Activated naive CD8-positive, alpha-beta T cell (primary cell): ENCODE measurements around the gene ATP8B3.
A peak's percentile ranks its signal among the peaks of the same experiment; 100 is the strongest.

ENCODE experiments used
- H3K27ac Mint-ChIP-seq: one replicate; pipeline ENCODE4 v1.8.0; 2021; ENCODE audit warnings: mixed read lengths
- H3K27me3 Mint-ChIP-seq: one replicate; pipeline ENCODE4 v1.8.0; 2021; ENCODE audit warnings: mixed read lengths
- H3K36me3 Mint-ChIP-seq: one replicate; pipeline ENCODE4 v1.8.0; 2021; ENCODE audit warnings: mixed read lengths
- H3K4me1 Mint-ChIP-seq: one replicate; pipeline ENCODE4 v1.8.0; 2021; ENCODE audit warnings: low read depth, mixed read lengths
- H3K4me3 Mint-ChIP-seq: one replicate; pipeline ENCODE4 v1.8.0; 2021; ENCODE audit warnings: mild to moderate bottlenecking, mixed read lengths
- H3K9me3 Mint-ChIP-seq: one replicate; pipeline ENCODE4 v1.8.0; 2021; ENCODE audit warnings: low read depth, mixed read lengths

Gene ATP8B3

GRCh38 chr19:1844513-1845124 lies 32.5 kb upstream of the ATP8B3 start:
- no peaks in the 10 kb centered on the region for H3K9me3 Mint-ChIP-seq
- peaks cover 59% of the 10 kb centered on the region for H3K4me1 Mint-ChIP-seq
- H3K4me3 Mint-ChIP-seq, result peak overlapping the region; percentile 23
- H3K36me3 Mint-ChIP-seq, result no peaks in the 10 kb centered on the region
- no peaks in the 10 kb centered on the region for H3K27me3 Mint-ChIP-seq
- H3K27ac Mint-ChIP-seq, result no peak overlapping the region

GRCh38 chr19:1843646-1844394 lies 31.7 kb upstream of the ATP8B3 start:
- H3K9me3 Mint-ChIP-seq, result no peaks in the 10 kb centered on the region
- H3K4me1 Mint-ChIP-seq, result peaks cover 54% of the 10 kb centered on the region

GRCh38 chr19:1843116-1843515 lies 31.0 kb upstream of the ATP8B3 start:
- H3K36me3 Mint-ChIP-seq, result no peaks in the 10 kb centered on the region
- no peak overlapping the region for H3K4me3 Mint-ChIP-seq
- peaks cover 52% of the 10 kb centered on the region for H3K4me1 Mint-ChIP-seq
- no peaks in the 10 kb centered on the region for H3K27me3 Mint-ChIP-seq
- H3K27ac Mint-ChIP-seq, result no peak overlapping the region
- H3K9me3 Mint-ChIP-seq, result no peaks in the 10 kb centered on the region

More at GRCh38 chr19:1843646-1844394, 31.7 kb upstream of the ATP8B3 start:
- Mint-ChIP-seq H3K27ac (no peak overlapping the region), H3K36me3 (no peaks in the 10 kb centered on the region), H3K27me3 (no peaks in the 10 kb centered on the region), H3K4me3 (no peak overlapping the region)

- H3K36me3 Mint-ChIP-seq, result no peaks in the 10 kb centered on the region
- no peak overlapping the region for H3K27ac Mint-ChIP-seq
- no peaks in the 10 kb centered on the region for H3K27me3 Mint-ChIP-seq
- no peak overlapping the region for H3K4me3 Mint-ChIP-seq
- peaks cover 41% of the 10 kb centered on the region for H3K4me1 Mint-ChIP-seq
- H3K9me3 Mint-ChIP-seq, result no peaks in the 10 kb centered on the region
These were observed 29.3 kb upstream of the ATP8B3 start for GRCh38 chr19:1841209-1841924.

GRCh38 chr19:1840541-1841115 lies 28.6 kb upstream of the ATP8B3 start:
- H3K4me1 Mint-ChIP-seq, result peaks cover 39% of the 10 kb centered on the region
- H3K4me3 Mint-ChIP-seq, result no peak overlapping the region
- H3K36me3 Mint-ChIP-seq, result no peaks in the 10 kb centered on the region
- H3K27ac Mint-ChIP-seq, result no peak overlapping the region
- H3K27me3 Mint-ChIP-seq, result no peaks in the 10 kb centered on the region
- H3K9me3 Mint-ChIP-seq, result no peaks in the 10 kb centered on the region

- peak overlapping the region; percentile 50 for H3K27ac Mint-ChIP-seq
- H3K4me1 Mint-ChIP-seq, result peaks cover 38% of the 10 kb centered on the region
- no peaks in the 10 kb centered on the region for H3K27me3 Mint-ChIP-seq
- H3K36me3 Mint-ChIP-seq, result no peaks in the 10 kb centered on the region
- no peak overlapping the region for H3K4me3 Mint-ChIP-seq
- no peaks in the 10 kb centered on the region for H3K9me3 Mint-ChIP-seq
These were observed 27.8 kb upstream of the ATP8B3 start for GRCh38 chr19:1839658-1840540.

GRCh38 chr19:1837625-1838105 lies 25.6 kb upstream of the ATP8B3 start:
- peaks cover 31% of the 10 kb centered on the region for H3K4me1 Mint-ChIP-seq
- H3K9me3 Mint-ChIP-seq, result no peaks in the 10 kb centered on the region
- H3K36me3 Mint-ChIP-seq, result no peaks in the 10 kb centered on the region
- no peak overlapping the region for H3K4me3 Mint-ChIP-seq
- no peak overlapping the region for H3K27ac Mint-ChIP-seq
- H3K27me3 Mint-ChIP-seq, result no peaks in the 10 kb centered on the region

GRCh38 chr19:1837222-1837565 lies 25.1 kb upstream of the ATP8B3 start:
- no peak overlapping the region for H3K27ac Mint-ChIP-seq
- H3K4me1 Mint-ChIP-seq, result peaks cover 26% of the 10 kb centered on the region
- H3K36me3 Mint-ChIP-seq, result no peaks in the 10 kb centered on the region
- H3K9me3 Mint-ChIP-seq, result no peaks in the 10 kb centered on the region
- no peak overlapping the region for H3K4me3 Mint-ChIP-seq
- H3K27me3 Mint-ChIP-seq, result no peaks in the 10 kb centered on the region

- no peaks in the 10 kb centered on the region for H3K36me3 Mint-ChIP-seq
- H3K4me3 Mint-ChIP-seq, result no peak overlapping the region
- no peak overlapping the region for H3K27ac Mint-ChIP-seq
- no peaks in the 10 kb centered on the region for H3K9me3 Mint-ChIP-seq
- peaks cover 20% of the 10 kb centered on the region for H3K4me1 Mint-ChIP-seq
- no peaks in the 10 kb centered on the region for H3K27me3 Mint-ChIP-seq
These were observed 24.6 kb upstream of the ATP8B3 start for GRCh38 chr19:1836458-1837221.

GRCh38 chr19:1833540-1833939 lies 21.5 kb upstream of the ATP8B3 start:
- Mint-ChIP-seq H3K4me1 (peaks cover 8% of the 10 kb centered on the region), H3K9me3 (no peaks in the 10 kb centered on the region), H3K27me3 (no peaks in the 10 kb centered on the region), H3K27ac (no peak overlapping the region), H3K4me3 (no peak overlapping the region), H3K36me3 (no peaks in the 10 kb centered on the region)

GRCh38 chr19:1832046-1832663 lies 20.1 kb upstream of the ATP8B3 start:
- no peaks in the 10 kb centered on the region for H3K27me3 Mint-ChIP-seq
- no peaks in the 10 kb centered on the region for H3K9me3 Mint-ChIP-seq
- peaks cover 8% of the 10 kb centered on the region for H3K4me1 Mint-ChIP-seq
- no peaks in the 10 kb centered on the region for H3K36me3 Mint-ChIP-seq
- H3K27ac Mint-ChIP-seq, result no peak overlapping the region
- H3K4me3 Mint-ChIP-seq, result no peak overlapping the region

- H3K36me3 Mint-ChIP-seq, result no peaks in the 10 kb centered on the region
- no peaks in the 10 kb centered on the region for H3K27me3 Mint-ChIP-seq
- H3K4me3 Mint-ChIP-seq, result no peak overlapping the region
These were observed 18.9 kb upstream of the ATP8B3 start for GRCh38 chr19:1830978-1831377.

GRCh38 chr19:1830568-1830967 lies 18.5 kb upstream of the ATP8B3 start:
- no peaks in the 10 kb centered on the region for H3K9me3 Mint-ChIP-seq
- no peak overlapping the region for H3K27ac Mint-ChIP-seq
- H3K27me3 Mint-ChIP-seq, result no peaks in the 10 kb centered on the region
- no peaks in the 10 kb centered on the region for H3K36me3 Mint-ChIP-seq
- no peak overlapping the region for H3K4me3 Mint-ChIP-seq
- H3K4me1 Mint-ChIP-seq, result peaks cover 5% of the 10 kb centered on the region

More at GRCh38 chr19:1830978-1831377, 18.9 kb upstream of the ATP8B3 start:
- Mint-ChIP-seq H3K9me3 (no peaks in the 10 kb centered on the region), H3K27ac (no peak overlapping the region), H3K4me1 (peaks cover 7% of the 10 kb centered on the region)
